Psoas muscle (tissue), 8 donors: Measurements from ENCODE around the gene SPART. TPM values are rescaled to one million over a fixed set of nuclear protein-coding genes. Genes with fewer than 3 reads are reported as not detected.
A peak's percentile ranks its signal among the peaks of the same experiment; 100 is the strongest.
"Not testable (repeated sequence)": the region's sequence is repeated elsewhere in the genome, so short reads cannot be mapped to it uniquely, and the experiment has no call there.

Experiments
- ATAC-seq, 4 donors: fragments of 200-7000 bp; cut with Tn5 transposase; one replicate each; pipeline ENCODE4 v1.9.1; 2020; ENCODE audit warnings: moderate library complexity in 3 of 4, mild to moderate bottlenecking in 2 of 4
- DNase-seq, 2 donors: peaks; one replicate each; pipeline ENCODE4 v3.0.0-alpha.2; 2020
- H3K27ac ChIP-seq: fragments of 200-600 bp; one replicate; pipeline ENCODE4 v1.8.0; 2022
- H3K27me3 ChIP-seq, 3 donors: fragments of 200-600 bp in 1 of 3; one replicate each; pipeline versions ENCODE4 v1.6.1 to v1.8.0; 2013 to 2022; ENCODE audit warnings: low read length in 2 of 3, mild to moderate bottlenecking in 2 of 3, moderate library complexity in 1 of 3; ENCODE audit not compliant: insufficient read depth in 3 of 3
- H3K36me3 ChIP-seq, 2 donors: fragments of 200-600 bp in 1 of 2; one replicate each; pipeline versions ENCODE4 v1.6.1 to v1.8.0; 2013 to 2022; ENCODE audit warnings: low read depth in 1 of 2, mild to moderate bottlenecking in 1 of 2, moderate library complexity in 1 of 2; ENCODE audit not compliant: insufficient read depth in 1 of 2
- H3K4me1 ChIP-seq: fragments of 200-600 bp; one replicate; pipeline ENCODE4 v1.8.0; 2022
- H3K4me3 ChIP-seq: fragments of 200-600 bp; one replicate; pipeline ENCODE4 v1.8.0; 2022; ENCODE audit warnings: mild to moderate bottlenecking
- H3K9me3 ChIP-seq: fragments of 200-600 bp; one replicate; pipeline ENCODE4 v1.8.0; 2022
- CTCF ChIP-seq: fragments of 200-600 bp; IDR thresholded peaks from one replicate; pipeline ENCODE4 v1.8.0; 2022; ENCODE audit warnings: antibody characterized with exemption
- WGBS, 3 donors: extraction: QIAGEN DNeasy Blood & Tissue Kit; methylation state at CpG; one replicate each; pipeline versions ENCODE4 v1.1.6 to v1.1.7; 2013; 5-methylcytosine and 5-hydroxymethylcytosine counted together
- intact Hi-C, 2 donors: fragments of 100-400 bp; cut with DNase I; formaldehyde crosslinking; loops; one replicate each; pipeline versions ENCODE4 v1.11.0 to v1.14.2; 2022
- polyA plus RNA-seq, 3 donors: library from polyadenylated mRNA; stranded (reverse); fragments of 200-250 nt; gene quantifications; one replicate each; pipeline ENCODE4 v1.2.3, GENCODE V29; 2013
- total RNA-seq, 4 donors: library from RNA; stranded (reverse); fragmentation: NEBNext Ultra II Directional in 2 of 4; extraction: Animal tissue kit (Norgen Biotek cat#: 25700) in 2 of 4; gene quantifications; one replicate each; pipeline versions ENCODE4 v1.2.1 to v1.2.4, GENCODE V29; 2021 to 2023
- donor health status: healthy with polysubstance abuse.
- donor health status: DM: no; HTN: no; CAD: no; lungs with moderate emphysema.
- donor health status: Bipolar disorder and iron deficiency.
- donor health status: healthy.
- donor health status: DM: yes; HTN: yes; CAD: no.
- donor health status: DM: no; HTN: no; CAD: no.
- donor health status: DM: no; HTN: no; CAD: no.
- donor health status: DM: yes; HTN: yes; CAD: no.

The SPART gene
- total and polyA plus RNA-seq, 7 donors = 29.2 to 103 (median 44.0) TPM

GRCh38 chr13:36337938-36338641, 8.1 kb downstream of the SPART start:
- no peak overlapping the region for H3K27ac ChIP-seq
- no peak for DNase-seq
- no peaks in the 10 kb centered on the region for H3K27me3 ChIP-seq
- peaks cover 0 to 13% of the 10 kb centered on the region in 2 donors for H3K36me3 ChIP-seq
- intact Hi-C loops = no loop called here
- WGBS, 3 donors = 62 to 64% (median 64%) methylated on average over 3 of the region's 3 CpGs
- H3K9me3 ChIP-seq = no peaks in the 10 kb centered on the region
- peaks cover 45% of the 10 kb centered on the region for H3K4me1 ChIP-seq
- no peak for ATAC-seq
- no peak overlapping the region for H3K4me3 ChIP-seq
- TF ChIP-seq CTCF = no peak

GRCh38 chr13:36332986-36333385, 13.2 kb downstream of the SPART start:
- Histone ChIP-seq H3K4me3 (peak overlapping the region; percentile 2), H3K27ac (no peak overlapping the region), H3K36me3 (peaks cover 4 to 49% of the 10 kb centered on the region in 2 donors), H3K27me3 (no peaks in the 10 kb centered on the region), H3K9me3 (no peaks in the 10 kb centered on the region), H3K4me1 (peaks cover 31% of the 10 kb centered on the region)
- no peak for ATAC-seq
- no peak for DNase-seq
- no peak for TF ChIP-seq CTCF
- intact Hi-C loops = no loop called here

GRCh38 chr13:36332255-36332654, 13.9 kb downstream of the SPART start:
- H3K27me3 ChIP-seq, ATAC-seq, H3K27ac ChIP-seq, H3K9me3 ChIP-seq, H3K4me3 ChIP-seq, intact Hi-C loops, DNase-seq: not testable (repeated sequence)
- peaks cover 4 to 56% of the 10 kb centered on the region in 2 donors for H3K36me3 ChIP-seq
- peaks cover 31% of the 10 kb centered on the region for H3K4me1 ChIP-seq

- intact Hi-C loops = no loop called here
- H3K9me3 ChIP-seq = no peaks in the 10 kb centered on the region
- peaks cover 24% of the 10 kb centered on the region for H3K4me1 ChIP-seq
- DNase-seq = no peak
- no peaks in the 10 kb centered on the region for H3K27me3 ChIP-seq
- no peak for ATAC-seq
- H3K4me3 ChIP-seq = no peak overlapping the region
- no peak overlapping the region for H3K27ac ChIP-seq
- H3K36me3 ChIP-seq = peaks cover 4 to 66% of the 10 kb centered on the region in 2 donors
- 77 to 80% (median 78%) methylated on average over 4 of the region's 4 CpGs for WGBS, 3 donors
- TF ChIP-seq CTCF = no peak
These were observed 14.9 kb downstream of the SPART start for GRCh38 chr13:36331280-36331679.

- intact Hi-C loops = no loop called here
- TF ChIP-seq CTCF = no peak
- no peak for ATAC-seq
- Histone ChIP-seq H3K36me3 (peaks cover 8 to 71% of the 10 kb centered on the region in 2 donors), H3K4me3 (no peak overlapping the region), H3K4me1 (peaks cover 15% of the 10 kb centered on the region), H3K27me3 (no peaks in the 10 kb centered on the region), H3K27ac (no peak overlapping the region), H3K9me3 (no peaks in the 10 kb centered on the region)
- DNase-seq = no peak
- 56 to 69% (median 60%) methylated on average over 4 of the region's 4 CpGs for WGBS, 3 donors
These were observed 16.8 kb downstream of the SPART start for GRCh38 chr13:36329361-36329760.
